Fibroblast of lung (primary cell): ENCODE data around the gene AKAP9. TPM values are rescaled to one million over a fixed set of nuclear protein-coding genes. Genes with fewer than 3 reads are reported as not detected.
"Not testable (repeated sequence)": the region's sequence is repeated elsewhere in the genome, so short reads cannot be mapped to it uniquely, and the experiment has no call there.

Experiments used
- DNase-seq, 2 donors: peaks; one replicate each; pipeline versions ENCODE4 v3.0.0 to v3.0.0-alpha.2; 2010; ENCODE audit warnings: low read depth in 2 of 2
- H2AFZ ChIP-seq: 2 replicates; pipeline ENCODE4 v1.5.1; 2012; ENCODE audit warnings: low read length, control low read depth, inconsistent platforms
- H3K27ac ChIP-seq: 2 replicates; pipeline ENCODE4 v1.5.1; 2011; ENCODE audit warnings: low read length, control low read depth; ENCODE audit not compliant: insufficient read depth
- H3K27me3 ChIP-seq: 2 replicates; pipeline ENCODE4 v1.5.1; 2011; ENCODE audit warnings: mild to moderate bottlenecking, low read length; ENCODE audit not compliant: control insufficient read depth, insufficient read depth
- H3K36me3 ChIP-seq: 2 replicates; pipeline ENCODE4 v1.5.1; 2011; ENCODE audit warnings: low read length; ENCODE audit not compliant: control insufficient read depth, insufficient read depth
- H3K4me1 ChIP-seq: 2 replicates; pipeline ENCODE4 v1.5.1; 2011; ENCODE audit warnings: low read length; ENCODE audit not compliant: control insufficient read depth, insufficient read depth; ENCODE audit errors: extremely low read depth
- H3K4me2 ChIP-seq: 2 replicates; pipeline ENCODE4 v1.5.1; 2011; ENCODE audit warnings: low read length, control low read depth; ENCODE audit not compliant: insufficient read depth; ENCODE audit errors: extremely low read depth
- H3K4me3 ChIP-seq, 4 experiments: fragments of 200-600 bp in 1 of 4; sonication (generic) in 1 of 4; replicated peaks in 1 of 4; 2 replicates each; pipeline ENCODE4 v1.5.1; 2011 to 2016; ENCODE audit warnings: low read length in 4 of 4, low read depth in 3 of 4, mild to moderate bottlenecking in 3 of 4, control low read depth in 2 of 4, inconsistent platforms in 1 of 4, mixed read lengths in 1 of 4; ENCODE audit not compliant: insufficient read depth in 1 of 4; ENCODE audit errors: control extremely low read depth in 1 of 4
- H3K79me2 ChIP-seq: 2 replicates; pipeline ENCODE4 v1.5.1; 2012; ENCODE audit warnings: mild to moderate bottlenecking, low read length, inconsistent platforms; ENCODE audit not compliant: control insufficient read depth, insufficient read depth
- H3K9ac ChIP-seq: 2 replicates; pipeline ENCODE4 v1.5.1; 2011; ENCODE audit warnings: mild to moderate bottlenecking, low read length, control low read depth; ENCODE audit not compliant: insufficient read depth
- H3K9me3 ChIP-seq: 2 replicates; pipeline ENCODE4 v1.5.1; 2012; ENCODE audit warnings: low read depth, low read length; ENCODE audit not compliant: control insufficient read depth, insufficient read depth
- H4K20me1 ChIP-seq: 2 replicates; pipeline ENCODE4 v1.5.1; 2011; ENCODE audit warnings: low read length; ENCODE audit not compliant: control insufficient read depth, insufficient read depth; ENCODE audit errors: extremely low read depth
- CTCF ChIP-seq, 2 donors: IDR thresholded peaks in 1 of 2; conservative IDR thresholded peaks in 1 of 2; 1 replicate in 1 of 2; 2 replicates in 1 of 2; pipeline ENCODE4 v1.5.1; 2011 to 2012; ENCODE audit warnings: low read length in 2 of 2, control low read depth in 1 of 2, inconsistent platforms in 1 of 2, low read depth in 1 of 2, mild to moderate bottlenecking in 1 of 2
- EZH2 ChIP-seq: IDR thresholded peaks from 2 replicates; pipeline ENCODE4 v1.5.1; 2012; ENCODE audit warnings: low read length, control low read depth, mild to moderate bottlenecking; ENCODE audit errors: missing control alignments
- polyA plus RNA-seq, 2 donors: library from polyadenylated mRNA; depleted of rRNA in 1 of 2; stranded (reverse) in 1 of 2; unstranded in 1 of 2; fragments of >200 nt; gene quantifications; 2 replicates each; pipeline ENCODE4 v1.2.1, GENCODE V29; 2011 to 2012; ENCODE audit warnings: missing spikeins in 1 of 2
- total RNA-seq: library from RNA; depleted of rRNA; stranded (reverse); fragments of >200 nt; gene quantifications from 2 replicates; pipeline ENCODE4 v1.2.1, GENCODE V29; 2014

The AKAP9 gene
- total and polyA plus RNA-seq, 2 donors (not counting 1 experiment from before 2014, with no cell fraction given): 16.6 to 46.6 TPM

GRCh38 chr7:92141161-92141560 is 200.5 kb downstream of the AKAP9 start:
- no peak overlapping the region for H3K9ac ChIP-seq
- TF ChIP-seq EZH2 (no peak), CTCF (conservative IDR thresholded peaks at IDR 0.05 in 1 of 2, IDR thresholded peaks at IDR 0.05 in 1 of 2; ENCODE audit: low read depth in 1 of 2, low read length in 2 of 2) (no peak)
- H3K9me3 ChIP-seq: no peaks in the 10 kb centered on the region
- H3K79me2 ChIP-seq: no peaks in the 10 kb centered on the region
- H3K4me3 ChIP-seq: no peak overlapping the region
- H2AFZ ChIP-seq: no peak overlapping the region
- no peaks in the 10 kb centered on the region for H3K36me3 ChIP-seq
- H3K4me2 ChIP-seq: no peak overlapping the region
- H3K27ac ChIP-seq: no peak overlapping the region
- no peak for DNase-seq
- H3K4me1 ChIP-seq: no peaks in the 10 kb centered on the region
- no peaks in the 10 kb centered on the region for H4K20me1 ChIP-seq
- H3K27me3 ChIP-seq: no peaks in the 10 kb centered on the region

GRCh38 chr7:92142791-92143190 is 202.1 kb downstream of the AKAP9 start:
- not testable (repeated sequence) for DNase-seq, H3K27me3 ChIP-seq, H3K4me2 ChIP-seq, H3K4me1 ChIP-seq, H3K9ac ChIP-seq, H2AFZ ChIP-seq, H3K27ac ChIP-seq, H3K36me3 ChIP-seq, H3K9me3 ChIP-seq, H3K79me2 ChIP-seq, H3K4me3 ChIP-seq, H4K20me1 ChIP-seq

- not testable (repeated sequence) for H4K20me1 ChIP-seq, H3K9ac ChIP-seq, H3K4me2 ChIP-seq, H3K36me3 ChIP-seq, H3K4me1 ChIP-seq, H3K27me3 ChIP-seq, H3K79me2 ChIP-seq, H3K9me3 ChIP-seq, H3K27ac ChIP-seq, H3K4me3 ChIP-seq, DNase-seq, H2AFZ ChIP-seq
These were observed 202.7 kb downstream of the AKAP9 start for GRCh38 chr7:92143192-92143880.

- Histone ChIP-seq H3K79me2 (no peaks in the 10 kb centered on the region), H3K4me2 (no peak overlapping the region)
- no peak for TF ChIP-seq CTCF (conservative IDR thresholded peaks at IDR 0.05 in 1 of 2, IDR thresholded peaks at IDR 0.05 in 1 of 2; ENCODE audit: low read depth in 1 of 2, low read length in 2 of 2)
- no peak for TF ChIP-seq EZH2
These were observed 209.1 kb downstream of the AKAP9 start for GRCh38 chr7:92149736-92150239.

More at GRCh38 chr7:92149736-92150239, 209.1 kb downstream of the AKAP9 start:
- Histone ChIP-seq H3K4me1 (no peaks in the 10 kb centered on the region), H3K36me3 (no peaks in the 10 kb centered on the region), H2AFZ (no peak overlapping the region), H3K4me3 (no peak overlapping the region), H4K20me1 (no peaks in the 10 kb centered on the region), H3K9me3 (no peaks in the 10 kb centered on the region), H3K9ac (no peak overlapping the region), H3K27ac (no peak overlapping the region), H3K27me3 (no peaks in the 10 kb centered on the region)
- DNase-seq: no peak
